CD14-positive monocyte (primary cell): Measurements from ENCODE around the gene FGFBP1. TPM values are rescaled to one million over a fixed set of nuclear protein-coding genes. Genes with fewer than 3 reads are reported as not detected.

ENCODE experiments used
- DNase-seq, 3 donors: peaks; one replicate each; pipeline ENCODE4 v3.0.0-alpha.2; 2011 to 2022
- H2AFZ ChIP-seq: 2 replicates; pipeline ENCODE4 v1.6.0; 2012; ENCODE audit warnings: mild to moderate bottlenecking, low read depth, low read length, inconsistent platforms; ENCODE audit not compliant: insufficient read depth, poor library complexity, severe bottlenecking
- H3K27ac ChIP-seq, 2 donors: 1 replicate in 1 of 2; 2 replicates in 1 of 2; pipeline ENCODE4 v1.5.1; 2012 to 2013; ENCODE audit warnings: low read length in 2 of 2, control low read depth in 1 of 2, inconsistent platforms in 1 of 2, low read depth in 1 of 2, mild to moderate bottlenecking in 1 of 2
- H3K27me3 ChIP-seq, 2 donors: one replicate each; pipeline versions ENCODE4 v1.6.0 to v1.6.1; 2011 to 2013; ENCODE audit warnings: low read length in 2 of 2; ENCODE audit not compliant: control insufficient read depth in 2 of 2, insufficient read depth in 2 of 2
- H3K36me3 ChIP-seq, 2 donors: replicated peaks in 1 of 2; 1 replicate in 1 of 2; 2 replicates in 1 of 2; pipeline versions ENCODE4 v1.5.1 to v1.6.1; 2012 to 2013; ENCODE audit warnings: low read length in 2 of 2, control low read depth in 1 of 2, inconsistent platforms in 1 of 2, mild to moderate bottlenecking in 1 of 2; ENCODE audit not compliant: insufficient read depth in 2 of 2, control insufficient read depth in 1 of 2
- H3K4me1 ChIP-seq, 2 donors: 1 replicate in 1 of 2; 2 replicates in 1 of 2; pipeline versions ENCODE4 v1.5.1 to v1.6.1; 2012 to 2013; ENCODE audit warnings: low read length in 2 of 2, control low read depth in 1 of 2, inconsistent platforms in 1 of 2, mild to moderate bottlenecking in 1 of 2, moderate library complexity in 1 of 2; ENCODE audit not compliant: insufficient read depth in 2 of 2, control insufficient read depth in 1 of 2
- H3K4me2 ChIP-seq: replicated peaks from 2 replicates; pipeline ENCODE3; 2012; ENCODE audit warnings: low read length, moderate library complexity, mild to moderate bottlenecking; ENCODE audit not compliant: poor library complexity, severe bottlenecking; ENCODE audit errors: extremely low read depth
- H3K4me3 ChIP-seq, 3 experiments: fragments of 200-600 bp in 1 of 3; sonication (generic) in 1 of 3; replicated peaks in 1 of 3; 1 replicate in 2 of 3; 2 replicates in 1 of 3; pipeline ENCODE4 v1.5.1; 2011 to 2013; ENCODE audit warnings: low read length in 3 of 3, mild to moderate bottlenecking in 3 of 3, control low read depth in 2 of 3, low read depth in 2 of 3, inconsistent platforms in 1 of 3, moderate library complexity in 1 of 3
- H3K79me2 ChIP-seq: 2 replicates; pipeline ENCODE4 v1.6.0; 2012; ENCODE audit warnings: mild to moderate bottlenecking, control low read depth, inconsistent platforms, low read length, moderate library complexity; ENCODE audit not compliant: insufficient read depth
- H3K9ac ChIP-seq: 2 replicates; pipeline ENCODE4 v1.6.0; 2017; ENCODE audit warnings: low read length, mild to moderate bottlenecking; ENCODE audit not compliant: insufficient read depth, poor library complexity, severe bottlenecking
- H3K9me3 ChIP-seq, 2 donors: replicated peaks in 1 of 2; 1 replicate in 1 of 2; 2 replicates in 1 of 2; pipeline versions ENCODE4 v1.5.1 to v1.6.1; 2012 to 2013; ENCODE audit warnings: low read length in 2 of 2, control low read depth in 1 of 2; ENCODE audit not compliant: control insufficient read depth in 1 of 2, insufficient read depth in 1 of 2
- H4K20me1 ChIP-seq: 2 replicates; pipeline ENCODE4 v1.6.0; 2012; ENCODE audit warnings: mild to moderate bottlenecking, low read length, control low read depth, moderate library complexity; ENCODE audit not compliant: insufficient read depth
- H3K27ac Mint-ChIP-seq, 7 donors: one replicate each; pipeline ENCODE4 v1.8.0; 2020; ENCODE audit warnings: mild to moderate bottlenecking in 7 of 7, mixed read lengths in 7 of 7, moderate library complexity in 6 of 7, inconsistent platforms in 2 of 7
- H3K27me3 Mint-ChIP-seq, 3 donors: one replicate each; pipeline ENCODE4 v1.8.0; 2021 to 2022; ENCODE audit warnings: low read depth in 3 of 3, mild to moderate bottlenecking in 3 of 3, mixed read lengths in 3 of 3, moderate library complexity in 3 of 3, inconsistent platforms in 1 of 3
- H3K36me3 Mint-ChIP-seq, 2 donors: one replicate each; pipeline ENCODE4 v1.8.0; 2020; ENCODE audit warnings: mixed read lengths in 2 of 2, inconsistent platforms in 1 of 2, mild to moderate bottlenecking in 1 of 2
- H3K4me1 Mint-ChIP-seq: one replicate; pipeline ENCODE4 v1.8.0; 2020; ENCODE audit warnings: mild to moderate bottlenecking, mixed read lengths
- H3K4me3 Mint-ChIP-seq, 2 donors: one replicate each; pipeline ENCODE4 v1.8.0; 2020; ENCODE audit warnings: mild to moderate bottlenecking in 2 of 2, mixed read lengths in 2 of 2, moderate library complexity in 1 of 2
- H3K9me3 Mint-ChIP-seq, 7 donors: one replicate each; pipeline ENCODE4 v1.8.0; 2020 to 2022; ENCODE audit warnings: mixed read lengths in 7 of 7, mild to moderate bottlenecking in 6 of 7, moderate library complexity in 6 of 7, inconsistent platforms in 2 of 7
- WGBS: methylation state at CpG from one replicate; pipeline ENCODE4 v1.1.5; 2013; ENCODE audit warnings: missing lambda C conversion rate; ENCODE audit not compliant: insufficient coverage; 5-methylcytosine and 5-hydroxymethylcytosine counted together
- intact Hi-C, 2 donors: fragments of 100-400 bp; cut with micrococcal nuclease; formaldehyde crosslinking; loops; one replicate each; pipeline versions ENCODE4 v1.15.0 to v1.15.1; 2023
- polyA plus RNA-seq, 3 donors: library from polyadenylated mRNA; depleted of rRNA in 1 of 3; unstranded in 2 of 3; stranded (reverse) in 1 of 3; fragments of 300-500 nt in 2 of 3; fragments of >200 nt in 1 of 3; fragmentation: Illumina TruSeq in 2 of 3; gene quantifications; 1 replicate in 2 of 3; 2 replicates in 1 of 3; pipeline ENCODE4 v1.2.3, GENCODE V29; 2012 to 2021
- TF ChIP-seq, protein P1 (sequence below): fragments of 200-600 bp; IDR thresholded peaks from one replicate; pipeline ENCODE4 v1.8.0; 2022; ENCODE audit warnings: antibody characterized with exemption, mild to moderate bottlenecking

The FGFBP1 gene
- polyA plus RNA-seq, 3 donors: not detected

DNA sequence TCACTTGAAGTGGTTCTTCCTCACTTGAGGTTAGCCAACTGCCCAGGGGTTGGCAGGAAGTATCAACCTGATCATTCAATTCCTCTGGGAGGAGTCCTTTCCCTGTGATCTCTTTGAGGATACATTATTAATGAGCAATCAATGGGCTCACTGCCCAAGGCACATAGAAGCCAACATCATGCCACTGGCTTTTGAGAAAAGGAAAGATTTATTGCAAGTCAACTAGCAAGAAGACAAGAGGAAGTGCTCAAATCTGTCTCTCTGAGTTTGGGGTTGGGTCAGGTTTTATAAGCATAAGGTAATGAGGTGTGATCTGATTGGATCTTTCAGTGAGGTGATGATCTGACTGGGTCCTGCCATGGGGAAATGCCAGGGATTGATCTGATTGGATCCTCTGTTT lies 39.6 kb downstream of the FGFBP1 start:
- H3K36me3 ChIP-seq: no peaks in the 10 kb centered on the region
- TF ChIP-seq, protein P1, sequence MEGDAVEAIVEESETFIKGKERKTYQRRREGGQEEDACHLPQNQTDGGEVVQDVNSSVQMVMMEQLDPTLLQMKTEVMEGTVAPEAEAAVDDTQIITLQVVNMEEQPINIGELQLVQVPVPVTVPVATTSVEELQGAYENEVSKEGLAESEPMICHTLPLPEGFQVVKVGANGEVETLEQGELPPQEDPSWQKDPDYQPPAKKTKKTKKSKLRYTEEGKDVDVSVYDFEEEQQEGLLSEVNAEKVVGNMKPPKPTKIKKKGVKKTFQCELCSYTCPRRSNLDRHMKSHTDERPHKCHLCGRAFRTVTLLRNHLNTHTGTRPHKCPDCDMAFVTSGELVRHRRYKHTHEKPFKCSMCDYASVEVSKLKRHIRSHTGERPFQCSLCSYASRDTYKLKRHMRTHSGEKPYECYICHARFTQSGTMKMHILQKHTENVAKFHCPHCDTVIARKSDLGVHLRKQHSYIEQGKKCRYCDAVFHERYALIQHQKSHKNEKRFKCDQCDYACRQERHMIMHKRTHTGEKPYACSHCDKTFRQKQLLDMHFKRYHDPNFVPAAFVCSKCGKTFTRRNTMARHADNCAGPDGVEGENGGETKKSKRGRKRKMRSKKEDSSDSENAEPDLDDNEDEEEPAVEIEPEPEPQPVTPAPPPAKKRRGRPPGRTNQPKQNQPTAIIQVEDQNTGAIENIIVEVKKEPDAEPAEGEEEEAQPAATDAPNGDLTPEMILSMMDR: no peak
- no peaks in the 10 kb centered on the region for H3K27me3 ChIP-seq
- Mint-ChIP-seq H3K36me3 (no peaks in the 10 kb centered on the region), H3K27me3 (peaks cover 0 to 4% (median 0%) of the 10 kb centered on the region in 3 donors), H3K4me3 (no peak overlapping the region), H3K4me1 (peaks cover 47% of the 10 kb centered on the region), H3K27ac (no peak overlapping the region), H3K9me3 (peaks cover 0 to 8% (median 3%) of the 10 kb centered on the region in 7 donors)
- intact Hi-C loops: no loop called here
- no peak overlapping the region for H3K4me2 ChIP-seq
- no peak for DNase-seq
- no peaks in the 10 kb centered on the region for H4K20me1 ChIP-seq
- no peak overlapping the region for H3K4me3 ChIP-seq
- H3K9me3 ChIP-seq: no peaks in the 10 kb centered on the region
- H3K9ac ChIP-seq: no peak overlapping the region
- peaks cover 33 to 46% of the 10 kb centered on the region in 2 donors for H3K4me1 ChIP-seq
- H3K27ac ChIP-seq: no peak overlapping the region
- H2AFZ ChIP-seq: no peak overlapping the region
- no peaks in the 10 kb centered on the region for H3K79me2 ChIP-seq

DNA sequence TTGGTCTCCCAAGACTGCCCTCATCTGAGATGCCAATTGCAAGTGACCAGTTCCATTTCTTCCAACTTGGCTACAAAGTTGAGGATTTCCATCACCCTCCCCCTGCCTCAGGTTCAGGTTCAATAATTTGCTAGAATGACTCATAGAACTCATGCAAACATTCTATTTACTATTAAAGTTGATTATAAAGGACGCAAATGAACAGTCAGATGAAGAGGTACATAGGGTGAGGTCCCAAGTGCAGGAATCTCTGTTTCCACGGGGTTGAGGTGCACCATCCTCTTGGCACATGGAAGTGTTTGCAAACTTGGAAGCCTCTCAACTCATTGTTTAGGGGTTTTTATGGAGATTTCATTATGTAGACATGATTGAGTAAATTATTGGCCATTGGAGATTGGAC lies 41.0 kb downstream of the FGFBP1 start:
- Histone ChIP-seq H3K4me2 (no peak overlapping the region), H2AFZ (no peak overlapping the region), H3K4me1 (peaks cover 22 to 32% of the 10 kb centered on the region in 2 donors), H4K20me1 (no peaks in the 10 kb centered on the region), H3K4me3 (no peak overlapping the region), H3K36me3 (no peaks in the 10 kb centered on the region), H3K9ac (no peak overlapping the region), H3K9me3 (no peaks in the 10 kb centered on the region), H3K27me3 (no peaks in the 10 kb centered on the region), H3K27ac (no peak overlapping the region), H3K79me2 (no peaks in the 10 kb centered on the region)
- no CpG with 5 or more reads among the region's 2 CpGs for WGBS
- H3K27me3 Mint-ChIP-seq: peaks cover 0 to 4% (median 0%) of the 10 kb centered on the region in 3 donors
- H3K4me3 Mint-ChIP-seq: no peak overlapping the region
- intact Hi-C loops: no loop called here
- peaks cover 0 to 8% (median 3%) of the 10 kb centered on the region in 7 donors for H3K9me3 Mint-ChIP-seq
- H3K36me3 Mint-ChIP-seq: no peaks in the 10 kb centered on the region
- no peak overlapping the region for H3K27ac Mint-ChIP-seq
- DNase-seq: no peak
- TF ChIP-seq, protein P1: no peak
- H3K4me1 Mint-ChIP-seq: peaks cover 34% of the 10 kb centered on the region
